IPS-11a (cell line): ENCODE data around the gene MITF.

Source experiments
- H3K4me3 ChIP-seq: one replicate; pipeline ENCODE4 v1.5.1; 2013; ENCODE audit warnings: low read depth, low read length, control low read depth

The MITF gene

GRCh38 chr3:69739204-69740102, at the start of gene MITF:
Gene MITF, plus strand, starts transcription at chr3:69739464. Its CDS starts 134 bp downstream, at chr3:69739598.
- H3K4me3 ChIP-seq: peak within 1 kb of the TSS; percentile 78

GRCh38 chr3:69691860-69692259, 47.4 kb upstream of the MITF start:
- H3K4me3 ChIP-seq: no peak overlapping the region

DNA sequence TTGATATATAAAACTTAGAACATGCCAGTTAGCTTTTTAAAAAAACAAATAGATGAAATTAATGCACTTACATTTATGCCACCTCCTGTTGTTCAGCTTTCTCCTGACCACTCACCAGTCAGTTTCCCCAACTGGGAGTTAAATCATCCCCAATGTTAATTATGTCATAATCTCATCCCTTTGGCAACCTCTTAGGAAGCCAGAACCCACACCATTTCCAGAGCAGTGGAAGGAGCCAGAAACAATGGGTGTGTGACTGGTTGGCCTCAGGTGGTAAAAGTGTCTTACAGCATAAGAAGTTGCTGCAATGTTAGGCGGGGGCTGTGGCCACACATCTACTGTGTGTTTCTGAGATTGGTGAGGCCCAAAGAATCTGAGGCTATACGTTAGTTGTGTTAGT, 46.5 kb upstream of the MITF start:
- no peak overlapping the region for H3K4me3 ChIP-seq

GRCh38 chr3:69695443-69695842, 43.8 kb upstream of the MITF start:
- no peak overlapping the region for H3K4me3 ChIP-seq

DNA sequence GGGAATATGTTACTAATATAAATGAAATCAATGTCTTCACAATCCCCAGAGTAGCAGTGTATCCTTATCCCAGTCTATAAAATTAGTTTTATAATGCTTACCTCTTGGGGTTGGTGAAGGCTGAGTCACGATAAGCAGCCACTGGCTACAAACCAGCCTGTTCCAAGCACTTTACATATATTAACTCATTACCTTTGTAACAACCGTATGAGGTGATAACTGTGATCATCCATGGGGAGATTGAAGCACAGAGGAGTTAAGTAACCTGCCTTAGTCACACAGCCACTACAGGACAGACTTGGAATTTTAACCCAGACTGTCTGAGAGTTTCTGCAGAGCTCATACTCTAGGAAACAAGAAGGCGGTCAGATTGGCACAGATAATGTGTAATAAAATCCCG, 43.3 kb upstream of the MITF start:
- H3K4me3 ChIP-seq: no peak overlapping the region

DNA sequence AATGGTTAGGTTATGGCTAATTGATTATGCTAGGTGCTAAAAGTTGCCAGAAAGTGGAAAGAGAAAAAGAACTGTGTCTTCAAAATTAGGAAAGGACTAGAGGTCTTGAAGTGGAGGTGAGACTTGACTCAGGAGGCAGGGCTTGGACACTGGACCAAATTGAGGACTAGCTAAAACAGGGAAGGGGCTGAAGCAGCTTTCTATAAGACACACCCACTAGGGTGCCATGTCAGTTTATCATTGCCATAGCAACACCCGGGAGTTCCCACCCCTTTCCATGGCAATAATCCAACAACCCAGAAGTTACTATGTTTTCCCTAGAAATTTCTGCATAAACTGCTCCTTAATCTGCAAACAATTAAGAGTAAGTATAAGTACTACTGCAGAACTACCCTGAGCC, 42.9 kb upstream of the MITF start:
- H3K4me3 ChIP-seq: no peak overlapping the region

- no peak overlapping the region for H3K4me3 ChIP-seq
Observed at GRCh38 chr3:69697381-69697780, 41.9 kb upstream of the MITF start.

DNA sequence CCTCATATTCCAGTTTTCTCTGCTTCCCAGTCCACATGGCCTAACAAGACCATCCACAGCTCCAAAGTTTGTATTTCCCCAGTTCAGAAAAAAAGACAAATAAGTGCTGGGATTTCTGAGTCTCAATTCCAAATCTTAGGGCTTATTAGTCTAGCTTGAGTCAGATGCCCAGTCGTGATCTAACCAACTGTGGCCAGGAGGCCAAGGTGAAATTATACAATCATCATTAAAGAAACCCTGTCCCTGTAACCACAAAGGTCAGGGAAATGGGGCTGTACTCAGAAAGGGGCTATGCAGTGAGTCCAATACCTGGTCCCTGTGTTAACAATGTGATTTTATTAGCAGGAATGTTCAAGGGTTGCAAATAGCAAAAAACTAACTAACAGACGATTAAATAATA, 40.5 kb upstream of the MITF start:
- H3K4me3 ChIP-seq: no peak overlapping the region

DNA sequence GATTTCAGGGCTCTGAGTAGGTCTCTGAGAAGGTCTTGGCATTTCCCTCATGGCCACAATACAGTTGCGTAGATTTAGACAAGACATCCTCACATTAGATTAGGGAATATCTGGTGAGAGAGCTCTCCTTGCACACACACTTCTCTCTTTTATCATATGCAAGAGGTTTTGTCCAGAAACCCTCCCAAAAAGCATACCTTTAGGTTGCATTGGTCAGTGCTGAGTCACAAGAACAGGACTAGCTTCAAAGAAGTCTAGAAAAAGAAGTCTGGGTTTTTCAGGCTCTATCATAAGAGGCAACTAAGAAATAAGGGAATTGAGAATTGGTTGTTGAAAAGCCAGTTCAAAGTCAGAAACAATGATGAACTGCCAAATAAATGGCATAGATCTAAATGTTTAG, 40.1 kb upstream of the MITF start:
- H3K4me3 ChIP-seq: no peak overlapping the region

DNA sequence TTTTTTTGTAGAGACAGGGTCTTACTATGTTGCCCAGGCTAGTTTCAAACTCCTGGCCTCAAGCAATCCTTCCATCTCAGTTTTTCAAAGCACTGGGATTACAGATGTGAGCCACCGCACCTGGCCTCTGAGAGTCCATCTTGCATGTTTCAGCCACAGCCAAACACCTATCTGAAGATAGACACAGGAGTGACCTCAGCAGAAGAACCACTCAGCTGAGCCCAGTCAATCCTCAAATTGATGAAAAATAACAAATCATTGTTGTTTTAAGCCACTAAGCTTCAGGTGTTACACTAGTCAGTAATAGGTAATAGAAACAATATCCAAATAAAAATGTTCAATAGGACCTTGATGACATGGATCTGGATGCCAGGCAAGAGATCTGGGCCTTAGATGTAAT, 38.3 kb upstream of the MITF start:
- H3K4me3 ChIP-seq: no peak overlapping the region

DNA sequence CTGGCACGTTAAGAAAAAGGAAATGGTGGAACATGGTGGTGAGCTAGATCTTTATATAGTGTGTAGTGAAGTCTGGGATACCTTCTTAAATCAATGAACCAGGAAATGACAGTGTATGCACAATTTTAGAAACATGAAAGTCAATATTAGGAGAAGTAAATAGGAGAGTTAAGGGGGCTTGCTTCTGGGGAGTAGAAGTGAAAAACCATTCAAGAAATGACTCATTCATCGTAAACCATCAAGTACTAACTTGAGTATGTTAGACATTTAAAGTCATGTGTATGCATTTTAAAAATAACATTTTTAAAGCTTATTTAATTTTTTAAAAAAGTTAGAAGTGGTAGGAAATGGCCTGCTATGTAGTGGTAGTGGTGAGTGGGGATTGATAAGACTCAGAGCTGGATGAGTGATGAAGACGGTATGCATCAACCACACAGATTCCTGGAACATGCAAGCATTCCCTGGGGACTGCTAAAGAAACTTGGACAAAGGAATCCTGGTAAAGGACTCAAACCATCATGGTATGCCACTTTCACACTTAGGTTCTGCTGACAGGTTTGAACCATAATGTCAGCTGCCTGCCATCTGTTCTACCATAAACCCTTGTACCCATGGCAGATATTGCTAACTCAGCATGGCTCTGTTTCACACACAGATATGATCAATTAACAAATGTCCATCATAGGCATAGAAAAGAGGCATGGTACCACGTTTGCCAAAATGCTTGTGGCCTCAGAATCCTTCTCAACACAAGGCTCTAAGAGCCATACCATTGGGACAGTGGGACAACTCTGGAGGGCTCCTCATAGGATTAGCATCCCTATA, 28.9 kb upstream of the MITF start:
- no peak overlapping the region for H3K4me3 ChIP-seq

- H3K4me3 ChIP-seq: no peak overlapping the region
Observed at GRCh38 chr3:69712269-69712668, 27.0 kb upstream of the MITF start.

- H3K4me3 ChIP-seq: no peak overlapping the region
Observed at GRCh38 chr3:69712933-69713332, 26.3 kb upstream of the MITF start.

GRCh38 chr3:69715204-69715603, 24.1 kb upstream of the MITF start:
- no peak overlapping the region for H3K4me3 ChIP-seq

DNA sequence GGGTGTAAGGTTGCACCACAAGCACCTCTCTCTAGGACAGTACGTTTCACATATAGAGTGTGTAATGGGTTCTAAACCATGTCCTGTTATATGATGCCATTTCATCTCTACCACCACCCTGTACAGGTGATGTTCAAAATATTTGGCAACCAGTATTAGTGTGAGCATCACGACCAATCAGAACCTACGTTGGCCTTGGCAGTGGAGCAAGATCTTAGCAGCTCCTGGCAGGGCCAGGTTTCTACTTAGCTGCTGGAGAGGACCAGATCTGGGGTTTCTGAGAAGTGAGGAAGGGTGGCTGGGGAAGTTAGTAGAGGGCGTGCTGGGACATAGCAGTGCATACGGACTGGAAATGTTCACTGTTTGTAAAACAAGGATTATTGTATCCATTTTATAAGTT, 23.1 kb upstream of the MITF start:
- H3K4me3 ChIP-seq: no peak overlapping the region

- H3K4me3 ChIP-seq: no peak overlapping the region
Observed at GRCh38 chr3:69718866-69719586, 20.2 kb upstream of the MITF start.

- no peak overlapping the region for H3K4me3 ChIP-seq
Observed at GRCh38 chr3:69719587-69720122, 19.6 kb upstream of the MITF start.

GRCh38 chr3:69720824-69721223, 18.4 kb upstream of the MITF start:
- H3K4me3 ChIP-seq: no peak overlapping the region

GRCh38 chr3:69723389-69723788, 15.9 kb upstream of the MITF start:
- no peak overlapping the region for H3K4me3 ChIP-seq

DNA sequence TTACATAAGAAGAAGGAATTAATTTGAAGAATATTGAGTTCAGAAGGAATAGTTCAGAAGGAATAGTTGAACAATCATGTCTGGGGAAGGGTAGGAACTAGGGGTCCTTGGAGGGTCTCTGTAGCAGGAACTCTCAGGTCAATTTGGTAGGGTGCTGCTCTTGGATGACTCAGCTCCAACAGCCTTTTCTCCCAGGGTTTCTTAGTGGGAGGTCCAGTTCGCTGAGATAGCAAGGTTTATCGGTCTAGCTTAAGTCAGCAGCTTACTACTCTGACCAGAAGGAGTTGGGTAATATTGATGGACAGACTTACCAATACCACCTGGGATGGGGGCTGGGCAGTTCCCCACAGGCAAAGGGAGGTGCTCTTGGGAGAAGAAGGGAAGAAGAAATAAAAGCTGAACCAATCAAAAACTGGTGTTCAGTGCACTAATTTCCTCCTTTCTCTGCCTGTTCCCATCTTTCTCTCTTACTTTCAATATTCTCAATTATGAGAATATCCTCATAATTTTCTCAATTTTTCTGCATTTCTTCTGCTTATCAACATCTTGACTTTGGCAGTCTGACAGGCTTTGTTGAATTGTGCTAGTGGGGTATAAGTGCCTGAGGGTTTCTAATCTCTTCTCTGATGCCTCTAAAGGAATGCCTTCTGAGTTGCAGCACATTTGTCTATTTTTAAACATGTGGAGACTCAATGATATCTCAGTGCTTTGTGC, 14.4 kb upstream of the MITF start:
- H3K4me3 ChIP-seq: no peak overlapping the region
